Stimulated activated CD4-positive, alpha-beta T cell treated with anti-CD3 and anti-CD28 coated beads, Interleukin-4, amount 100 ng/mL, for 1 hour (primary cell): ENCODE measurements around the gene VGLL4.

Source experiments
- DNase-seq: peaks from one replicate; pipeline ENCODE4 v3.0.0-alpha.2; 2020

The VGLL4 gene

GRCh38 chr3:11563159-11563864, 80.4 kb downstream of the VGLL4 start:
- DNase-seq, result no peak

GRCh38 chr3:11562277-11562881, 81.3 kb downstream of the VGLL4 start:
- DNase-seq, result no peak

DNA sequence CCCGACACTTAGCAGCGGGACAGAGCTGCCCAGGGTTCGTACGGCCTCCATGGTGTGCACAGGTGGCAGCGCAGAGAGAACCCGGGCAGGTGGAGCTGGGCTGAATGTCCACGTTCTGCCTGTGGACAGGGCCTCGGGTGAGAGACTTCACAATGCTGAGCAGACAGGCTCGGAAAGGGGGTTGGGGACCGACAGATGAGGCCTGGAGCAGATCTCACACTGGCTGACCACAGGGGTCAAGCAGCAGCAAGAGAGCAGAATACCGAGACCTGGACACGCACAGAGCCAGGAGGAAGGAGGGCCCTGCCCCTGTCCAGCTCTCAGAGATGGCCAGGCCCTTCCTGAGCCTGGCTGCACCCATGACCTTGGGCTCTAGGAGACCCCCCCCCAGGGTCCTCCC, 83.0 kb downstream of the VGLL4 start:
- DNase-seq, result no peak

DNA sequence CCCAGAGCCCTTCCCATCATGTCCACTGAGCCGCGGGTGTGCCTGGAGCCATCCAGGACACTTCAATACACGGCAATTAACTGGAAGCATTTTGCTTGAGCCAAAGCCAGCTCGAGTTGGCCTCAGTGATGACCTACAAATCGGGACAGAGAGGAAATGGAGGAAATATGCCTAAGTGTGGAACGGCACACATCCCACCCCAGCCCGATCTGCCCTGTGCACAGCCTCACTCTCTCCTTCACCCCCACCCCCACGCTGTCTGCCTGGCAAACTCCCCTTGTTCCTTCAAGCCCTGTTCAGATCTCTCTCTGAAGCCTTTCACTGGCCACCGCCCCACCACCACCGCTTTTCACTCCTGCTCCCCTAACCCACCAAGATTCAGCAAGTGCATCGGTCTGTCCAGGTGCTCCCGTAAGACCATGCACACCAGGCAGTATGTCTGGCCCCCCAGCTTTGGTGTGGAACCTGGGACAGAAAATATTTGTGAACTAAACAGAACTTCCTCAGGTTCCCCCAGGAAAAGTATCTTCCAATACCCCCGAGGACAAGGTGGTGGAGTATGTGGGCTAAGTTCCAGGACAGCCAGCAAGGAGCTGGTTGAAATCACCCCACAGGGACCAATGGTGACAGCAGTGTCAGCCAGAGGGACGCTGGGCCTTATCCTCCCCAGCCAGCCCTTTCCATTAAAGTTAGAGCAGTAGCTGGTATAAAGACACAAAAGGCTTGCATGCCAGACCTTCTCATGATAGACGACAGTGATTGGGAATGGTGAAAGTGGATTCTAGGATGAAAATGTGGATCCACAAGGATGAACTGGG, 83.7 kb downstream of the VGLL4 start:
- DNase-seq, result no peak

- DNase-seq, result no peak
Measured at GRCh38 chr3:11558918-11559815, 84.5 kb downstream of the VGLL4 start.

GRCh38 chr3:11558411-11558903, 85.3 kb downstream of the VGLL4 start:
- DNase-seq, result no peak

DNA sequence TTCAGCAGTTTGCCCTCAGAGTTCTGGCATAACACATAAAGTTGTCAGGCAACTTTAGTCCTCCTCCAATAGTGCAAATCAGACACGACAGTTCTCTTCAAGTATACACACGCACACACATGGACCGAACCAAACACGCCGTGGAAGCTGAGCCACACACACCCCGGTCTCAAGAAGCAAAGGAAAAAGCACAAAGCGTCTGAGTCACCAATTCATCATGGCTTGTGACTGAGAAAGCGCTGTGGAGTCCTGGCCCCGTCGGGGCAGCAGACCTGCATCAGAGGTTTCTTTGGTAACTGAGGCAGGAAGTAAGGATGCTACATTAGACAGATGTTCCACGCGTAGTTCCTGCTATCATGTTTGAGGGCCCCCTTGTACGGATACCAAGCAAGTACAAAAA, 85.7 kb downstream of the VGLL4 start:
- DNase-seq, result no peak

- no peak for DNase-seq
Measured at GRCh38 chr3:11556851-11557644, 86.7 kb downstream of the VGLL4 start.

DNA sequence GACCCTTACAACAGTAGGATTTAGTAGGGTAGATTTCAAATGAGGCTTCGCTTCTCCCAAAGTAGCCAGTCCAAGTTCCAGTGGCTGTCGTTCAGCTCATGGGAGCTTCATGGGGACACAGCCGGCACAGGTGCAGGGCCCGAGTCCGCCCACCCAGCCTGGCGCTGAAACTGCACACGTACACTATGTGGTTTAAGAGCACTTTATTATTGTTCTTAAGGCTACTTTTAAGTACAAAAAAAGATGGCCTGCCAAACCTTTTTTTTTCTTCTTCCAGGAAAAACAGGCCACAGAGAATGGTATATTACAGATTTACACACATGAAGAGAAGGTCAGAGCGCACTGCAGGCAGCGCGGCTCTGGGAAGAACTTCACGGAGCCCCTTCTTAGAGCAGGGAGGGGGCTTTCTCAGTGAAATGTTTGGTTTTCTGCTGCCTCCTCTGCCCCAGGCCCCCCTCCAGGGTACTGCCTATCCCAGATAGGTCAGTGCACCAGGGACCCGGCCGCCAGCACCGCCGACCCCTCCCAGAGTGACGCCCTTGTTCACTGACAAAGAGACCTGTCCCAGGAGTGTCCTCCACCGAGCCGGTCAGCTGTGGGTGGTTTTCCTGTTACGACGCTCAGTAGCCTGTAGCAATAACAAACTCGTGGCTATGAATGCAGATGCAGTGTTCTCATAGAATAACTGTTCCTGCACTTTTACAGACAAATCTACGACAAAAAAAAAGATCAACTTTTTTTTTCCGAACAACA, 87.7 kb downstream of the VGLL4 start:
- DNase-seq, result no peak

- DNase-seq, result no peak
Measured at GRCh38 chr3:11555211-11555782, 88.4 kb downstream of the VGLL4 start.

GRCh38 chr3:11554666-11555065, 89.0 kb downstream of the VGLL4 start:
- no peak for DNase-seq

GRCh38 chr3:11554236-11554610, 89.5 kb downstream of the VGLL4 start:
- no peak for DNase-seq

DNA sequence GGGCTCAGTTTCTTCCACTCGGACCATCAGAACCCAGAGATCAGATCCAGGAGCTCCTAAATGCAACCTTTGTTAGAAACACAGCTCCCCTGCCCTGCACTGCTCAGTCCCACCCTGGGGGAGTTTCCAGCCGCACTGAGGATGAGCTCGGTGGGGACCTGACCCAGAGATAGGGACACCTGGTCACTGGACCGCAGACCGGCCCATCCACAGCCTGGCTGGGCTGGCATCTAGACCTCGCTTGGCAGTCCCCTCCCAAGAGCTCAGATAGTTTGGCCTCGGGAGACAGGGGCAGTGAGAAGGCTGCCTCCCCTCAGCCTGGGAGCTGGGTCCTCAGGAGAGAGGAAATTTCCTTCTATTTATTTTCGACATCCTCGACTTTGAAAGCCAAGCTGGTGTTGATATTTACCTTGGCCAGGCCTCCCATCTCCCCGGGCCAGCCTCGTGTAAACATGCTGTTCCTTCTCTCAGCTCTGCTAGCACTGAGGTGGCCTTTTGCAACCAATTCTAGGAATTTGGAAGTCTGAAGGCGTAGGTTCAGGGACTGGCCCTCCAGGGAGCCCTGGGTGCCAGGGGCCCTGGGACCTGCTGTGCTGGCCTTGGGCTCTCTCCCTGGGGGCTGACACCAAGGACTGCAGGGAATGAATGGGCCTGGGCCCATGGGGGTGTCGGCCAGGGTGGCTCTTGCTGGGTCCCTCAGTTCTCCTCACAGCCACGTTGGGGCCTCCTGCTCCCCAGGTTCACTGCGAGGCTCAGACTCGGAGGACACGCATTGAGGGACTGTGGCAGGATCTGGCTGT, 90.1 kb downstream of the VGLL4 start:
- no peak for DNase-seq

- no peak for DNase-seq
Measured at GRCh38 chr3:11552289-11553264, 91.1 kb downstream of the VGLL4 start.

GRCh38 chr3:11551036-11551435, 92.7 kb downstream of the VGLL4 start:
- no peak for DNase-seq

GRCh38 chr3:11549580-11550140, 94.1 kb downstream of the VGLL4 start:
- no peak for DNase-seq

- DNase-seq, result no peak
Measured at GRCh38 chr3:11548721-11549131, 95.0 kb downstream of the VGLL4 start.

- DNase-seq, result no peak
Measured at GRCh38 chr3:11547498-11547897, 96.2 kb downstream of the VGLL4 start.
